Stimulated activated CD8-positive, alpha-beta memory T cell treated with anti-CD3 and anti-CD28 coated beads, Interleukin-2, amount 100 ng/mL, for 48 hours (primary cell): ENCODE data around the gene DUSP10.

ENCODE experiments used
- DNase-seq, 2 donors: peaks; one replicate each; pipeline ENCODE4 v3.0.0-alpha.2; 2020; ENCODE audit warnings: low read depth in 2 of 2

The DUSP10 gene

DNA sequence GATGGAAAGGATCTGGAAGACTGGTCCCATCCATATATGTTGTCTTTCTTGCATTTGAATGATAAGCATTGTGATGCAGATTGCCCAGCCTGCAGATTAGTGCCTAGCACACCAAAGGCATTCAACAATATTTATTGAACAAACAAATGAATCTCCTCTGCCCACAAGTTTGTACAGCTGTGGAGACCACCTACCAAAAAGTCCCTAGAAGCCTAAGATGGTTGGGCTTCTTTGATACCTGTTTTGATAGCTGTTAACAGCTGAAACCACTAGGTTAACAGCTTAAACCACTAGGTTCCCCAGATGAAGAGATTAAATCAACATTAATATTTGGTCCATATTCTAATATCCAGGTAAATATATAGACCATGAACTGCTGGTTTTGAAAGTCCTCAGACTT, 9.8 kb downstream of the DUSP10 start:
- no peak for DNase-seq

- no peak for DNase-seq
Measured at GRCh38 chr1:221729771-221730330, 12.0 kb downstream of the DUSP10 start.

- no peak for DNase-seq
Measured at GRCh38 chr1:221728037-221728505, 13.8 kb downstream of the DUSP10 start.

GRCh38 chr1:221727146-221728036, 14.5 kb downstream of the DUSP10 start:
- no peak for DNase-seq

DNA sequence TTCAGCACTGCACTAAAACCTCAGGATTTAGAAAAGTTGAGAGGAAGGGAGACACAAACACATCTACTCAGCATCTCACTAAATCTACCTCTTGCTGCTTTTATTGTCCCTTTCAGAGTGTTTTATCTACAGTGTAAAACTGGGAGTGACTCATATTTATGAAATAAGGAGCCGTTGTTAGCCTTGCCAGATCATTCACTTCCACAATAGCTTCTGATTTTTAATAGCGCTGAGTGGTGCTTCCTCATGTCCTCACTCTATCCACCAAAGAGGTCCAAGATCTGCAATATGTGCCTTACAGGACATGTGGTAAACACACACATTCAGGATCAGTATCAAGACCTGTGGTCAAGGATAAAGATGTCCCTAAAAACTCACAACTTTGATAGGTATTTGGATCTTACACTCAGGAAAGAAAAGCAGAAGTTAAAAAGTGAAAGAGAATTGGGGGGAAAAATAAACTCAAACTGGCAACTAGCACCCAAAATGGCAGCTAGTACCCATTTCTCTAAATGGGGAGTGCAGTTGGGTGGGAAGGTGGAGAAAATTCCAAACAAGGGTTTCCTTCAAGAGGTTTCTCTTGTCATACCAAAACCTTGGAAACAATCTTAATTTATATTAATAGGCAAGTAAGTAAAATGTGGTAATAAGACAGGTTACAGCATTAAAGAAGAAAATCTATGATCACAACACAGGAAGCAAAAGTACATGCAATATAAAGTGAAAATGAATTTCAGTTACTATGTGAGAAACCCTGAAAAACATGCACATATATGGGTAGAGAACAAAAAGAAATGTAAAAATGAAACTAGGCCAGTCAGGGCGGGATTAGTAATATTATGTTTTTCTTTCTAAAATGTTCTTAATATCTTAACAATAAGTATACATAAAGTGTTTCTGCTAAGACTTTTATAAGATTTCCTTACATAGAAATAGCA, 15.9 kb downstream of the DUSP10 start:
- no peak for DNase-seq

GRCh38 chr1:221724931-221725605, 16.8 kb downstream of the DUSP10 start:
- no peak for DNase-seq

- no peak for DNase-seq
Measured at GRCh38 chr1:221723848-221724236, 18.0 kb downstream of the DUSP10 start.

DNA sequence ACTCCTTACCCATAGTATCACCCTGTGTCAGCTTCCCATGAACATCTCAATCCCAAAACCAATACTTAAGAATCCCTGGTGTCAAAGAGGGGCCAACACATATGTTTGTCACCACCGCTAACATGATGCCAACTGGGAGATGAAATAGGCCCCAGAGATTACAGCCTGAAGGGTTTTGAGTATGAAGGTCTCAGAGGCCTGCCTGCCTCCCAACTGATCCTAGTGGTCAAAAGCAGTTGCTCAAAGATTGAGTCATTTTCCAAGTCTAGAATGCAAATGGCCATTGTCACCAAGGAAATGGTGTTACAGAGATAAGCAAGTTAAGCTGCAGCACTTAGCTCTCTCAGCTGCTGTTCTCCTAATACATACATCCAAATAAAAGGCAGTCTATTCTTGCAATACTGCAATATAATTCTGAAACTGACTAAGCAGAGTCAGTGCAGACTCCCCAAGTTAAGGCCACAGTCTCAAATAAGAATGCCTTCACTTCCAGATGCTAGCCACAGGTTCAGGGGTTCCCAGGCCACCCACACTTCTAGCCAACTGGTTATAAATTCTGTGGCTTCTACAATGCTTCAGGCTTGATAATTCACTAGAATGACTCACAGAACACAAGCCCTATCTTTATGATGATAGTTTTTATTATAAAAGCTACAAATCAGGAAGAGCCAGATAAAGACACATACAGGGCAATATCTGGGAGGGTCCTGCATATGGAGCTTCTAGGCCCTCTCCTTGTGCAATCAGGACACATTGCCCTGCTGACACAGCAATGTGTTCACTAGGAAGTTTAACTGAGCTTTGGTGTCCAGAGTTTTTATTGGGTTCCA, 18.7 kb downstream of the DUSP10 start:
- no peak for DNase-seq

DNA sequence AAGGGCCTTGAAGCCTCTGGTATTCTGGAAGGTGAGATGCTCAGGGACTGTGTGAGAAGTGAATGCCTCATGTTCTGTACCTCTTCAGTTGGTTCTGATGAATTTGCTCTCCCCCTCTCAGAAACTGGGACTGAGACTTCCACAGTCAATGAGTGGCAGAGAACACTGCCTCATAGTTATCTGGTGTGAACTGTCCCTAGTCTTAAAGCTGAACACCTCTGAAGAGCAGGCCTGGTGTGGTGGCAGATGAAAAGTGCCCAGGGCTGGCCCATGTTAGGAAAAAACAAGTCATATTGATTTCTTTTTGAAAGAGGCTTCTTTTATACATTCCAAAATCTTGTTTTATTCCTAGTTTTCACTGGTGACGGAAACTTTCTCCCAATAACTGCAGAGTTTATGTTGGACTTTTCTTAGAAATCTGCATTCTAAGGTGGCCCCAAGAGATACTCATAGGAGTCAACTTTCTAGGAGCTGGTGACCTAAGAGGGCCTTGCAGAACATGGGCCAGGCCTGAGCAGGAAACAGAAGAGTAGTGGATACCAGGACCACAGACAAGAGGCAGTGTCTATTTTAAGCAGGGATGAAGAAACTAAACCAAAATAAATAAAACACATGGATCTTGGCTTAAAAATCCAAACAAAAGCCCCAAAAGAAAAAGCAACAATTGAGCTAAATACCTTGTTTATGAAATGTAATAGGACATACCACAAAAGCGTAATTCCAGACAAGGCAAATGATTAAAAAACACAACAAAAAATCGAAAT, 19.5 kb downstream of the DUSP10 start:
- DNase-seq: no peak

GRCh38 chr1:221720545-221720944, 21.3 kb downstream of the DUSP10 start:
- no peak for DNase-seq

DNA sequence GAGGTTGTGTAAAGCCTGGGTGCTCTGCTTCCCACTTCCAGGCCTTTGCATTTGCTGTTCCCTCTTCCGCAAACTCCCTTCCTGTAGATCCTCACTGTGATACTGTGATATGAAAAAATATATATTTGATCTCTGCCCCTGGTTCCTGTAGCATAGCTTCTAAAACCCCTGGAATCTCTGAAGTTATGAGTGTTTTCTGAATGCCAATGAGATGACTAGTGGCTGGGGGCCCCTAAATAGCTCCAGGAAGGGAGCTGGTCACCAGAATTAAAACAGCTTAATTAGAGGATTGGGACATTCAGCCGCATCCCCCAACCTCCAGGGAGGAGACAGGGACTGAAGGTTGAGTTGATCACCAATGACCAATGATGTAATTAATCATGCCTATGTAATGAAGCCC, 21.9 kb downstream of the DUSP10 start:
- DNase-seq: no peak

GRCh38 chr1:221719278-221719597, 22.7 kb downstream of the DUSP10 start:
- no peak for DNase-seq

DNA sequence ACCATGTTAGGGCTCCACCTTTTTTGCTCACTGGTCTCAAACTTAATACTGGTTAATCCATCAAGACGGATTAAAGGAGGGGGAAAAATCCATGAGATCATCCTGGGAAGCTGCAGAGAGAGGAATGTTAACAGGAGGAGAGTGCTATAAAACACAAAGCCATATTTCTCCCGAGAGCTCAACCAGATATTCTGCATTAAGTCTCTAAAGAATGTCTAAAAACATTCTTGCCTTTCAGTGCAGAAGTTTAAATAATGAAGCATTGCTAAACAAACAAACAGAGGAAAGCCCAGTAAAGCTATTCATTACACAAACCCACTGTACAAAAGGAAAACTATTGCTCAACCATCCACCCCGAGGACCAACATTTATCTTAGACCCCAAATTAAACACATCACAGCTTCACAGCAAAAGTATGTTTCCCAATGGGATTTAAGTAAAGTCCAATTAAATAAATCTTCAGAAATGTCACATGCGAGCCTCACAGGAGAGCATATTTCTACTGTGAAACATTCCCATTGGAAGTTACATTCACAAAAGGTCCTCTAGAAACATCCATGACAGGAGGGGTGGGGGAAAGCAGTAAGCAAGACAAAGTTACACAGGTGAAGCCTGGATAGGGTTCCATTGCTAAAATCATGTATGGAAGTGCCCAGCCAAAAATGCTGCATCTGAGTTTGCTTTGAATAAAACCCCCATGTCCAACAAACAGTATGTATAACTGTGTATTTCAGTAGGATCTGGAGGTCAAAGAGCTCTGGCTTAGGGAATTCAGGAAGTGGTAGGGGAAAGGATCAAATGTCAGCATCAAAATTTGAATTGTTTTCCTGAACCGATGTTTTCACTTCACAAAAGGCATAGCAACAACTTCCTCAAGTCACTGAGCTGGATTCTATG, 23.3 kb downstream of the DUSP10 start:
- no peak for DNase-seq

DNA sequence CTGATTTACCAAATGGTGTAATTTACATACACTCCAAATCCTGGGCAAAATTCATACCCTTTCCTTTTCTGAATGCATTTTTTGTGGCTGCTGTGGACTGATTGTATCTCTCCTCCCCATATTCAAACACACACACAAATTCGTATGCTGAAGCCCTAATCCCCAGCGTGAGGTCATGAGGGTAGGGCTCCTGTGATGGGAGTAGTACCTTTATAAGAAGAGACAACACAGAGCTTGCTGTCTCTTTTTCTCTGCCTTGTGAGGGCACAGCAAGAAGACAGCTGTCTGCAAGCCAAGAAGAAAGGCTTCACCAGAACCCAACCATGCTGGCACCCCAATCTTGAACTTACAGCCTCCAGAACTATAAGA, 24.4 kb downstream of the DUSP10 start:
- DNase-seq: no peak

- DNase-seq: no peak
Measured at GRCh38 chr1:221716713-221717484, 25.0 kb downstream of the DUSP10 start.

DNA sequence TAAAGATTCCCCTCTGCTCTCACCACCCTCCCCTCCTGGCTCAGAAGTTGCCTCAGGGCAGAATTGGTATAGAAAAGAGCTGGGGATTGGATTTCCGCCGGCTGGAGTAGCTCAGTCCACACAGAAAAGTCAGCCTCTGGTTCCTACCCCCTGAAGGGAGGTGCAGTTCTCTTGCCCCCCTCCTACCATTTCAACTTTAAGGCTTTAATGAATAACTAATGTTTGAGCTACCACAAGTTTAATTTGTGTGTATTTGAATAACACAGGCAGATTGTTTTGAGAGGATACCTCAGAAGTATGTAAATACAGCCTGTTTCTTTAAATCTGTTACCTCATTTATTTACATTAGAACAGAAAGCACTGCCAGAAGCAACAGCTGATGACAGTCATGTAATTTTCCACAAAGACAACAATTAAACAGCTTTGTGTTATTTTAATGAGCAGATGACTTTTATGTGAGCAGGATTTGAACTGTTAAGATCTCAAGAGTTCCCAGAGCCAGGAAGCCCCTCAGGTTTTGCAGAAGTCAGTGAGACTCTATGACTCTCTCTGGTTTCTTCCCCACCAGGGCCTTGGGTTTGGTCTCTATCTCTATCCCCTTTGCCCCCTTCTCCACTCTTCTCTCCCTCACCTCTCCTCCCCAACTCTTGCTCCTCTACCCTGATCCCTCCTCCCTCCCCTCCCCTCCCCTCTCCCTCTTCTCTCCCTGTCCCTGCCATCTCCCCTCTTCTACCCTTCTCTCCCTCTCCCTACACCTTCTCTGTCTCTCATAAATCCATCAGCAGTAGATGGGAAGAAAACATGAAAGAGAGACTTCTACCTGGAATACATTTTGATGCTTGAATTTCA, 26.3 kb downstream of the DUSP10 start:
- no peak for DNase-seq
